H1 (cell line): Measurements from ENCODE around the gene MACROH2A1. TPM values are rescaled to one million over a fixed set of nuclear protein-coding genes. Genes with fewer than 3 reads are reported as not detected.

Experiments
- CBX8 ChIP-seq: fragments of 300-800, 300-1000 bp; sonication (generic); IDR thresholded peaks from 2 replicates; pipeline ENCODE4 v1.7.1; 2016; ENCODE audit warnings: low read depth, low read length, borderline replicate concordance
- EGR1 ChIP-seq: IDR thresholded peaks from 2 replicates; pipeline ENCODE4 v1.6.1; 2011; ENCODE audit warnings: low read depth, low read length, borderline replicate concordance
- HDAC2 ChIP-seq, 2 experiments: fragments of 300-600 bp in 1 of 2; sonication (generic) in 1 of 2; IDR thresholded peaks; 2 replicates each; pipeline ENCODE4 v1.6.1; 2011 to 2012; ENCODE audit warnings: low read depth in 2 of 2, low read length in 2 of 2, mild to moderate bottlenecking in 2 of 2, moderate library complexity in 2 of 2, borderline replicate concordance in 1 of 2, inconsistent platforms in 1 of 2
- HDAC6 ChIP-seq: IDR thresholded peaks from one replicate; pipeline ENCODE4 v1.7.1; 2012; ENCODE audit warnings: low read depth, mild to moderate bottlenecking, inconsistent platforms, low read length, moderate library complexity
- POLR2AphosphoS5 ChIP-seq: IDR thresholded peaks from 2 replicates; pipeline ENCODE4 v1.6.1; 2011; ENCODE audit warnings: low read depth, low read length
- POU5F1 ChIP-seq: IDR thresholded peaks from 2 replicates; pipeline ENCODE4 v1.6.1; 2011; ENCODE audit warnings: low read depth, mild to moderate bottlenecking, low read length, moderate library complexity
- SIRT6 ChIP-seq: IDR thresholded peaks from one replicate; pipeline ENCODE4 v1.7.1; 2012; ENCODE audit warnings: low read length, inconsistent platforms
- polyA plus RNA-seq, 7 experiments: library from polyadenylated mRNA; depleted of rRNA in 3 of 7; stranded (reverse) in 5 of 7; unstranded in 2 of 7; fragments of >200 nt in 5 of 7; fragments of 200-250 nt in 2 of 7; gene quantifications; 1 replicate in 5 of 7; 2 replicates in 1 of 7; 4 replicates in 1 of 7; pipeline versions ENCODE4 v1.2.1 to v1.2.3, GENCODE V29; 2011 to 2013; ENCODE audit warnings: missing spikeins in 2 of 7, mixed read lengths in 2 of 7
- total RNA-seq: library from RNA; stranded (reverse); fragmentation: NEBNext Ultra II Directional; extraction: Animal tissue kit (Norgen Biotek cat#: 25700); gene quantifications from 2 replicates; pipeline ENCODE4 v1.2.1, GENCODE V29; 2021
- TF ChIP-seq, protein P1 (sequence below): IDR thresholded peaks from 2 replicates; pipeline ENCODE4 v1.6.1; 2012; ENCODE audit warnings: inconsistent platforms

Gene MACROH2A1
- total and polyA plus RNA-seq, 2 of the 8 experiments (the other 6 are each of a cell fraction or from before 2014, with no cell fraction given), result 60.0 to 92.3 TPM

DNA sequence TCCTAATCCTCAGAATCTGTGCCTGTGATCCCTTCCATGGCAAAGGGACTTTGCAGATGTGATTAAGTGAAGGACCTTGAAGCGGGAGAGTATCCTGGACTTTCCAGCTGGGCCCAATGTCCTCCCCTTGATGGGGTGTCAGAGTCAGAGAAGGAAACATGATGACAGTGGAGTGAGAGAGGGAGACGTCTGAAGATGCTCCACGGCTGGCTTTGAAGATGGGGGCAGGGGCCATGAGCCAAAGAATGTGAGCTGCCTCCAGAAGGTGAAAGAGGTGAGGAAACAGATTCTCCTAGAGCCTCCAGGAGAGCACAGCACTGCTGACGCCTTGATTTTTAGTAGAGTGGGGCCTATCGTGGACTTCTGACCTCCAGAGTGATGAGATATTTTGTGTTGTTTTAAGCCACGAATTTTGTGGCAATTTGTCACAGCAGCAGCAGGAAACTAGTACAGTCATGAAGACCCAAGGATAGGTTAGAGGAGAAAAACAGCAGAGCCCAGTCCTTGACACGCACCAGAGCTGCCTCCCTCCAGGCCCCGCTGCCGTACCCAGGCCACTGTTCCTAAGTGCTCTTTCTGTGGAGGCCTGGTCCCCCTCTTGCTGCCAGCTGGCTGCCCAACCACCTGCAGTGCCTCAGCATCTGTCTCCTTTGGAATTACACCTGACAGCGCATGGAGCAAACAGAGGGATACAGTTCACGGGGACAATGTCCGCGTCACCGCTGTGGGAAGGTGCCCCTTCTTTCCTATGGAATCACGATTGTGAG lies 78.1 kb downstream of the MACROH2A1 start (continued):
- no peak for TF ChIP-seq POU5F1
- TF ChIP-seq, protein P1, sequence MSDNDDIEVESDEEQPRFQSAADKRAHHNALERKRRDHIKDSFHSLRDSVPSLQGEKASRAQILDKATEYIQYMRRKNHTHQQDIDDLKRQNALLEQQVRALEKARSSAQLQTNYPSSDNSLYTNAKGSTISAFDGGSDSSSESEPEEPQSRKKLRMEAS, result no peak
- TF ChIP-seq HDAC6, result no peak
- TF ChIP-seq HDAC2 (IDR thresholded peaks at IDR 0.05; ENCODE audit: borderline replicate concordance in 1 of 2, low read depth in 2 of 2, low read length in 2 of 2), result no peak
- TF ChIP-seq CBX8, result no peak
- no peak for TF ChIP-seq POLR2AphosphoS5
- no peak for TF ChIP-seq EGR1
- TF ChIP-seq SIRT6, result no peak
